MCF 10A (cell line): ENCODE measurements around the gene ALPL. TPM values are rescaled to one million over a fixed set of nuclear protein-coding genes. Genes with fewer than 3 reads are reported as not detected.
A peak's percentile ranks its signal among the peaks of the same experiment; 100 is the strongest.

Experiments
- BruUV-seq: library from RNA; stranded (reverse); fragments of 400-500 nt; replicated peaks from 2 replicates; lab custom pipeline; 2021; lab: Mats Ljungman, UMichigan
- CTCF ChIA-PET: fragments of 300-600 bp; sonication (Branson Sonifier 250); formaldehyde crosslinking; extraction: SDS; loops from one replicate; lab custom pipeline; 2021; ENCODE audit warnings: antibody characterized with exemption, inconsistent platforms; lab: Yijun Ruan, JAX
- POLR2A ChIA-PET: fragments of 300-600, 350-650 bp; sonication (Branson Sonifier 250); formaldehyde crosslinking; extraction: SDS; loops from one replicate; lab custom pipeline; 2020; ENCODE audit warnings: antibody characterized with exemption, inconsistent platforms; lab: Yijun Ruan, JAX
- DNase-seq: peaks from one replicate; pipeline ENCODE4 v3.0.0-alpha.2; 2018; ENCODE audit not compliant: unreplicated experiment
- H3K27ac Mint-ChIP-seq: one replicate; pipeline ENCODE4 v1.8.0; 2022; ENCODE audit warnings: mild to moderate bottlenecking, low read depth, mixed read lengths; ENCODE audit not compliant: unreplicated experiment
- H3K27me3 Mint-ChIP-seq: one replicate; pipeline ENCODE4 v1.8.0; 2022; ENCODE audit warnings: mixed read lengths; ENCODE audit not compliant: insufficient read depth, unreplicated experiment
- H3K36me3 Mint-ChIP-seq: one replicate; pipeline ENCODE4 v1.8.0; 2022; ENCODE audit warnings: mild to moderate bottlenecking, moderate library complexity, mixed read lengths; ENCODE audit not compliant: insufficient read depth, unreplicated experiment
- H3K4me1 Mint-ChIP-seq: one replicate; pipeline ENCODE4 v1.8.0; 2022; ENCODE audit warnings: mixed read lengths; ENCODE audit not compliant: insufficient read depth, unreplicated experiment
- H3K4me3 Mint-ChIP-seq: one replicate; pipeline ENCODE4 v1.8.0; 2022; ENCODE audit warnings: mild to moderate bottlenecking, moderate library complexity, mixed read lengths; ENCODE audit not compliant: unreplicated experiment
- H3K9me3 Mint-ChIP-seq: one replicate; pipeline ENCODE4 v1.8.0; 2022; ENCODE audit warnings: mixed read lengths; ENCODE audit not compliant: unreplicated experiment
- intact Hi-C: fragments of 100-400 bp; cut with micrococcal nuclease; formaldehyde crosslinking; loops from 2 replicates; pipeline ENCODE4 v1.14.1; 2022
- total RNA-seq: library from RNA; stranded (reverse); gene quantifications from 2 replicates; pipeline ENCODE4 v1.2.3, GENCODE V29; 2022
- TF ChIP-seq, protein P1 (sequence below): fragments of 200-600 bp; IDR thresholded peaks from one replicate; pipeline ENCODE4 v1.8.0; 2022; ENCODE audit warnings: antibody characterized with exemption, mild to moderate bottlenecking; ENCODE audit not compliant: unreplicated experiment

ALPL gene
- total RNA-seq, 1 experiment from 2014 or later = not detected

GRCh38 chr1:21550097-21550496 lies 40.9 kb downstream of the ALPL start:
- no TSS peak for BruUV-seq
- no peaks in the 10 kb centered on the region for H3K4me1 Mint-ChIP-seq
- H3K9me3 Mint-ChIP-seq = no peaks in the 10 kb centered on the region
- TF ChIP-seq, protein P1, sequence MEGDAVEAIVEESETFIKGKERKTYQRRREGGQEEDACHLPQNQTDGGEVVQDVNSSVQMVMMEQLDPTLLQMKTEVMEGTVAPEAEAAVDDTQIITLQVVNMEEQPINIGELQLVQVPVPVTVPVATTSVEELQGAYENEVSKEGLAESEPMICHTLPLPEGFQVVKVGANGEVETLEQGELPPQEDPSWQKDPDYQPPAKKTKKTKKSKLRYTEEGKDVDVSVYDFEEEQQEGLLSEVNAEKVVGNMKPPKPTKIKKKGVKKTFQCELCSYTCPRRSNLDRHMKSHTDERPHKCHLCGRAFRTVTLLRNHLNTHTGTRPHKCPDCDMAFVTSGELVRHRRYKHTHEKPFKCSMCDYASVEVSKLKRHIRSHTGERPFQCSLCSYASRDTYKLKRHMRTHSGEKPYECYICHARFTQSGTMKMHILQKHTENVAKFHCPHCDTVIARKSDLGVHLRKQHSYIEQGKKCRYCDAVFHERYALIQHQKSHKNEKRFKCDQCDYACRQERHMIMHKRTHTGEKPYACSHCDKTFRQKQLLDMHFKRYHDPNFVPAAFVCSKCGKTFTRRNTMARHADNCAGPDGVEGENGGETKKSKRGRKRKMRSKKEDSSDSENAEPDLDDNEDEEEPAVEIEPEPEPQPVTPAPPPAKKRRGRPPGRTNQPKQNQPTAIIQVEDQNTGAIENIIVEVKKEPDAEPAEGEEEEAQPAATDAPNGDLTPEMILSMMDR = no peak
- H3K36me3 Mint-ChIP-seq = no peaks in the 10 kb centered on the region
- peaks cover 32% of the 10 kb centered on the region for H3K27me3 Mint-ChIP-seq
- POLR2A ChIA-PET = no interaction called here
- no peak for DNase-seq
- CTCF ChIA-PET = no interaction called here
- no peak overlapping the region for H3K4me3 Mint-ChIP-seq
- H3K27ac Mint-ChIP-seq = no peak overlapping the region
- intact Hi-C loops = no loop called here

GRCh38 chr1:21550866-21551475 lies 41.7 kb downstream of the ALPL start:
- Mint-ChIP-seq H3K9me3 (no peaks in the 10 kb centered on the region), H3K27ac (no peak overlapping the region), H3K27me3 (peaks cover 34% of the 10 kb centered on the region), H3K4me1 (no peaks in the 10 kb centered on the region), H3K4me3 (no peak overlapping the region), H3K36me3 (no peaks in the 10 kb centered on the region)
- TF ChIP-seq, protein P1 = no peak
- BruUV-seq = no TSS peak
- ChIA-PET CTCF (interaction anchor here (0.6 to 1.0 kb wide), 2 partner anchors 17 to 45 kb away, joined by 3 read pairs; no protein-coding TSS in a partner anchor), POLR2A (no interaction called here)
- intact Hi-C loops = no loop called here
- no peak for DNase-seq

- Mint-ChIP-seq H3K27ac (no peak overlapping the region), H3K4me3 (no peak overlapping the region), H3K27me3 (peaks cover 34% of the 10 kb centered on the region), H3K36me3 (no peaks in the 10 kb centered on the region), H3K4me1 (no peaks in the 10 kb centered on the region), H3K9me3 (no peaks in the 10 kb centered on the region)
- peak; percentile 11 for DNase-seq
- intact Hi-C loops = no loop called here
- ChIA-PET CTCF (interaction anchor here (0.8 to 0.9 kb wide), 2 partner anchors 15 to 183 kb away, joined by 3 to 4 read pairs; no protein-coding TSS in a partner anchor), POLR2A (no interaction called here)
- no TSS peak for BruUV-seq
- TF ChIP-seq, protein P1 = no peak
Observed at GRCh38 chr1:21552715-21553114, 43.5 kb downstream of the ALPL start.

GRCh38 chr1:21553116-21553926 lies 44.1 kb downstream of the ALPL start:
- POLR2A ChIA-PET = no interaction called here
- CTCF ChIA-PET = interaction anchor here (0.6 to 0.9 kb wide), 3 partner anchors 14 to 185 kb away, joined by 3 to 4 read pairs (median 3); no protein-coding TSS in a partner anchor

More at GRCh38 chr1:21553116-21553926, 44.1 kb downstream of the ALPL start:
- H3K4me3 Mint-ChIP-seq = no peak overlapping the region
- no peaks in the 10 kb centered on the region for H3K4me1 Mint-ChIP-seq
- BruUV-seq = no TSS peak
- no peak for DNase-seq
- H3K36me3 Mint-ChIP-seq = no peaks in the 10 kb centered on the region
- peaks cover 31% of the 10 kb centered on the region for H3K27me3 Mint-ChIP-seq
- intact Hi-C loops = no loop called here
- TF ChIP-seq, protein P1 = no peak
- no peak overlapping the region for H3K27ac Mint-ChIP-seq
- H3K9me3 Mint-ChIP-seq = no peaks in the 10 kb centered on the region
